Uterus (tissue), 2 donors: ENCODE data around the gene OR8B8.

ENCODE experiments used
- CTCF ChIP-seq, 4 experiments: fragments of 200-600 bp in 2 of 4; fragments of 450-650 bp in 2 of 4; sonication (generic) in 2 of 4; IDR thresholded peaks; one replicate each; pipeline ENCODE4 v1.5.1; 2016 to 2019; ENCODE audit warnings: antibody characterized with exemption in 4 of 4, mild to moderate bottlenecking in 2 of 4, moderate library complexity in 1 of 4
- POLR2A ChIP-seq, 2 donors: fragments of 450-650 bp; IDR thresholded peaks; one replicate each; pipeline ENCODE4 v1.6.1; 2016; ENCODE audit warnings: antibody characterized with exemption in 2 of 2, mild to moderate bottlenecking in 1 of 2, moderate library complexity in 1 of 2

GRCh38 chr11:124463990-124464389, 18.5 kb upstream of the OR8B8 start:
- TF ChIP-seq CTCF (IDR thresholded peaks at IDR 0.05) (no peak), POLR2A (IDR thresholded peaks at IDR 0.05) (no peak)
